Stomach (tissue), 4 donors: ENCODE results near the gene SLC6A14.

ENCODE experiments used
- CTCF ChIP-seq, 7 experiments: fragments of 450-650 bp in 4 of 7; fragments of 200-600 bp in 3 of 7; sonication (generic) in 3 of 7; IDR thresholded peaks; one replicate each; pipeline ENCODE4 v1.5.1; 2016 to 2019; ENCODE audit warnings: antibody characterized with exemption in 7 of 7, control low read depth in 2 of 7, mild to moderate bottlenecking in 1 of 7
- EP300 ChIP-seq: sonication (generic); formaldehyde crosslinking; IDR thresholded peaks from one replicate; pipeline ENCODE4 v1.6.1; 2017; ENCODE audit warnings: antibody characterized with exemption
- POLR2A ChIP-seq, 4 donors: fragments of 450-650 bp; IDR thresholded peaks; one replicate each; pipeline ENCODE4 v1.6.1; 2016; ENCODE audit warnings: antibody characterized with exemption in 4 of 4, control low read depth in 2 of 4, mild to moderate bottlenecking in 1 of 4, moderate library complexity in 1 of 4
- POLR2AphosphoS5 ChIP-seq, 3 donors: sonication (generic); formaldehyde crosslinking; IDR thresholded peaks; one replicate each; pipeline ENCODE4 v1.6.1; 2016; ENCODE audit warnings: antibody characterized with exemption in 3 of 3

- TF ChIP-seq CTCF (IDR thresholded peaks at IDR 0.05) (no peak), POLR2A (IDR thresholded peaks at IDR 0.05) (no peak), POLR2AphosphoS5 (IDR thresholded peaks at IDR 0.05) (no peak), EP300 (no peak)
Measured at GRCh38 chrX:116493271-116493670, 56.9 kb downstream of the SLC6A14 start.
